GM21825 (cell line): ENCODE measurements around the gene GYPB.
"Not testable (repeated sequence)": the region's sequence is repeated elsewhere in the genome, so short reads cannot be mapped to it uniquely, and the experiment has no call there.

Source experiments
- ATAC-seq: cut with Tn5 transposase; IDR thresholded peaks from one replicate; pipeline ENCODE4 v1.9.1; 2021; ENCODE audit warnings: mild to moderate bottlenecking, moderate library complexity; ENCODE audit not compliant: unreplicated experiment

GYPB gene

GRCh38 chr4:143950185-143950584 lies 69.0 kb downstream of the GYPB start:
- not testable (repeated sequence) for ATAC-seq

- ATAC-seq, result not testable (repeated sequence)
These were observed 71.7 kb downstream of the GYPB start for GRCh38 chr4:143947493-143947892.
